Left renal cortex interstitium (tissue), 4 donors: ENCODE results near the gene CADPS. TPM values are rescaled to one million over a fixed set of nuclear protein-coding genes. Genes with fewer than 3 reads are reported as not detected.

Experiments used
- DNase-seq, 4 donors: peaks; one replicate each; pipeline ENCODE4 v3.0.0-alpha.2; 2013; ENCODE audit warnings: low read depth in 4 of 4, low spot score in 2 of 4, missing footprints in 1 of 4
- polyA plus RNA-seq, 4 donors: library from polyadenylated mRNA; unstranded; fragments of 120-200 nt; gene quantifications; one replicate each; pipeline ENCODE4 v1.2.1, GENCODE V29; 2013; ENCODE audit not compliant: insufficient read length in 4 of 4

Gene CADPS
- 1 to 10 TPM; 1.0 to 2.9 (median 1.3) TPM for polyA plus RNA-seq

- DNase-seq = no peak
Measured at GRCh38 chr3:62874711-62875557, at the start of gene CADPS. Gene CADPS (minus strand): TSS chr3:62875416. CDS start chr3:62875029, 387 bp downstream.

GRCh38 chr3:62923066-62923465, 47.9 kb upstream of the CADPS start:
- no peak for DNase-seq

- DNase-seq = no peak
Measured at GRCh38 chr3:62922326-62922725, 47.1 kb upstream of the CADPS start.

- no peak for DNase-seq
Measured at GRCh38 chr3:62920466-62920784, 45.2 kb upstream of the CADPS start.

- DNase-seq = no peak
Measured at GRCh38 chr3:62919784-62920465, 44.7 kb upstream of the CADPS start.

DNA sequence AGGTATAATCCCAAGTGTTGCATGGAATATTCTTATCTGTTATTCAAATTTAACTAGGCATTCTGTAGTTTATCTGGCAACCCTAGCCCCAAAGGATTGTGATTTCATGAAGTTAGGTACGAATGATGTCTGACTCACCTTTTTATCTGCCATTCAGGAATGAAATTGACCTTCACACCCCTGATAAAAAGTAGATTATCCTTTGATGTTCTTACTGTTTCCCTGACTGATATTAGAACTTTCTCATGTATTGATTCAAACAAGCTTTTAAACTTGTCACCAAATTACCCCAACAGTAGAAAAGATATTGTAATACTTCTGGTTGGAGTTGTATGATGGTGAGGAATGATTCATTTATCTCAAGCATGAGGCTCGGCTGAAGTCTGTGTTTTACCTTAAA, 43.6 kb upstream of the CADPS start:
- DNase-seq = no peak

GRCh38 chr3:62918131-62918530, 42.9 kb upstream of the CADPS start:
- no peak for DNase-seq

DNA sequence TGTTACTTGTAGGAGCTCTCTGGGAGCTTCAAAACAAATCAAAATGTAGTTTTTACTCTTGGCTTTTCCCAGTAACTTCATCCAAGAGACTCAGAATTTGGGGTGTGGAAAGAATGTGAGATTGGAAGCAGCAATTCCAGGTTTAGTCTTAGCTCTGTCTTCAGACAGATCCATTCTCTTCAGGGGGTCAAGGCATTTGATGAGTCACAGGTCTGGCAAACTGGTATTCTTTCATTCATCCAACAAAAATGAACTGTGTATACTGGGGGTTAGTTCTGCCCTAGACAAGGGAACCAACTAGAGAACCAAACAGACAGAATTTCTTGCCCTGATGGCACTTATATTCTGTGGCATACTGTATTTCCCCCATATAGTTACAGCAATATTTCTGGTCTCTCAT, 36.3 kb upstream of the CADPS start:
- no peak for DNase-seq

GRCh38 chr3:62905331-62905730, 30.1 kb upstream of the CADPS start:
- DNase-seq = no peak

- DNase-seq = no peak
Measured at GRCh38 chr3:62898530-62899496, 23.6 kb upstream of the CADPS start.

DNA sequence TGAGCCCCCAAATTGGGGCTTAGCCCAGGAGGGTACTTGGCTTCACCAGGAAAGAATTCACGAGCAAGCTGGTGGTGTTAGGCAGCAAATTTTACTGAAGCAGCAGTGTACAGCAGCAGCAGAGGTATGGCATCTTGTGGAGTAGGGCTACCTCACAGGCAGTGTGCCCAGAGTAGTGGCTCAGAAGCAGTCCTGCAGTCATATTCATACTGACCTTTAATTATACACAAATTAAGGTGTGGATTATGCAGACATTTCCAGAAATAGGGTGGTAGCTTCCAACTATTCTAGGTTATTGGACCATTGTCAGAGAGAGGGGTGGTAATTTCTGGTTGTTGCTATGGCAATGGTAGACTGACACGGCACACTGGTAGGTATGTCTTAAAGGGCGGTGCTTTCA, 20.7 kb upstream of the CADPS start:
- DNase-seq = no peak

DNA sequence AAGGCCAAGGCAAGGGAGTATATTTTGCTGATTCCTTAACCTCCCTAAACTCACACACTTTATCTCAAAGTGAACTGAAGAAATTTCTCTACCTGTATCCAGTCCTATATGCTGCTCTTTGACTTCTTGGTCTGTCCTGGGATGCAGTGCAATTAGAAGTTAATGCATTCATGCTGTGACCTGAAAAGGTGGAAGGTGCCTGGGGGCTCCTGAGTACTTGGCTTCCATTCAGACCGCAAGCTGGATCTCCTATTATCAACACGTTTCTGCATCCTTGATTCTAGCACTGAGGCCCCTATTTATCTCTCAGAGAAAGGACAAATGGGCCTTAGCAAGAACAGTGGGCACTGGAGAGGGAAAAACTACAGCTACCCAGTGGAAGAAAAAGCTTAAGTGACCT, 17.7 kb upstream of the CADPS start:
- no peak for DNase-seq

DNA sequence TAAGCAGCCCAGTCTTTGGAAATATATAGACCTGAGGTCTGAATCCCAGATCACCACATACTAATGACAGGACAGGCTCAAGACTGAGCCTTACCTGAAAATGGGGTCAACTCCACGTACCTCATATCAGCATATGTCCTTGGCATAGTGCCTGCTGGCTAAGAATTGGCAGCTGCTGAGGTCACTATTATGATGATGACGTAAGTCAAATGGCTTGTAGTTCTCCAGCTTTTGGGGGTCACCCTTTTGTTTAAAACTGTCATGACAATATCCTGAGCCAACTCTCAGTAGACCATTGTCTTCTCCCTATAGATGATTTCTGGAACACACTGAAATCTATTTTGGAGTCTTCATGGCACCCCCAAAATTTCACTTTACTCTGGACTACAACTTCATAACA, 16.8 kb upstream of the CADPS start:
- no peak for DNase-seq

GRCh38 chr3:62888778-62889177, 13.6 kb upstream of the CADPS start:
- DNase-seq = no peak

DNA sequence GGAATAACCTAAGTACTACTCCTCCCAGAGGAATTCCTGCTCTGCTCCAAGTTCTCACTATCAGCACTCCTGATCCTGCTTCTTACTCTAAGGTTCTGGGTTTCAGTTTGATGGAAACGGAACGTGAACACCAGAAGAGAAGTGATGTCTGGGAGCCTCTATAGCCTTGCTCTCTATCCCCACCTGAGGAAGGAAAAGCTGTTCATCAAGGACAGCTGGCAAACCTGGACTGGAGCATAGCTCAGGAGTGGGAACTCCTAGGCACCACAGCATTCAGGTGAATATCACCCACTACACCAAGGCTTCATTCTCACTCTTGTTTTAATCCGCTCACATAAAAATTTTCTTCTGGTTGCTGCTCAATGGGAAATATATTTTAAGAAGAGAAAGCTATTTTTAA, 13.0 kb upstream of the CADPS start:
- DNase-seq = no peak

GRCh38 chr3:62885136-62885535, 9.9 kb upstream of the CADPS start:
- DNase-seq = no peak

GRCh38 chr3:62884096-62884870, 9.1 kb upstream of the CADPS start:
- DNase-seq = no peak

DNA sequence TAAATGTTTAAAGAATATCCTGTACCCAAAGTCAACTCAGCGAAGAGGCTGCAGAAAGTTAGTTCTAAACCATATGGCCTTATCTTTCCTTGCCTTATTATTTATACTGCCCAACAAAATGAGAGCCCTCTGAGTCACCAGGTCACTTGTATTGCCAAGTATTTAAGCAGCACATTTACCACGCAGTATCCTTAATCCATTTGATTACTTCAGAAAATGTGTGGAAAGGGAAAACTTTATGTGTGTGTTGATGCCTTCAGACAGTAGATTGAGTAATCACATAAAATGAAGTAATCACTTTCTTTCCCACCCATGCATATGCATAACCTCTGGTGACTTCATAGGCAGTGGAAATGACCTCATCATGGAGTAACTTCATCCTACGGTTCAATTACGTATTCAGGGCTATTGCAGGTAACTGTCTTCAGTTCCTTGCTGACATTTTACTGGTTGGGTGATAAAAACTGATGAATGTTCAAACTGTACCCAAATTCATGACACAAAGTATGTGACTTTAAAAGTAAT, 7.5 kb upstream of the CADPS start:
- DNase-seq = no peak

- peak in 3 of 4 donors; percentile 27 to 66 (median 50) for DNase-seq
Measured at GRCh38 chr3:62876064-62876463, 848 bp upstream of the CADPS start.

DNA sequence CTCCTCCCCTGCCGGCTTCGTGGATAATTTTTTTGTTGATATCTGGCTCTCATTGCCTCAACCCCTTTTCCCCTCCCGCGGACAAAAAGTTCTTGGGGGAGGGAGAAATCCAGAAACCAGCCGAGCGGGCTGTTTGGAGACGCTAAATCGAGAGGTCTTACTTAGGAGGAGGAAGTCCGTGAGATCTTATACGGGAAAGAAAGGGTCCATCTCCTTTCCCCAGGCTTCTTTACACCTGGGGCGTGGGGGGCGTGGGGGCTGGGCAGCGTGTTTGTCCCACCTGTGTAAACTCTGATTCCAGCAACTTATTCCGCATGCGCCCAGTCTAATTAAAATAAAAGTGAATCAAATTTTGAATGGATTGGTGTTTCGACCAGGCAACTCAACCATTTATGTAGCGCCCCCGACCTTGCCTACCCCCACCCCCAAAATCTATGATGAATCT, 364 bp upstream of the CADPS start:
- no peak for DNase-seq
